ENCODE results near the gene FMN1.

The FMN1 gene

GRCh38 chr15:32837935-32838334 lies 356.6 kb downstream of the FMN1 start:
- peaks cover 0 to 71% (median 0%) of the 10 kb centered on the region in 11 experiments; a peak in 4 of 22 replicates for H4K20me1 ChIP-seq
- no peak overlapping the region for H3K4me2 ChIP-seq
- H3K27me3 ChIP-seq, result no peaks in the 10 kb centered on the region
- peaks cover 0 to 7% (median 4%) of the 10 kb centered on the region in 11 experiments; a peak in 8 of 22 replicates for H3K9me3 ChIP-seq (replicated peaks in 1 of 11)
- H3K4me1 ChIP-seq, result peaks cover 14 to 25% (median 20%) of the 10 kb centered on the region in 10 experiments
- H3K36me3 ChIP-seq, result peaks cover 0 to 72% (median 0%) of the 10 kb centered on the region in 11 experiments; a peak in 4 of 22 replicates
- no peak overlapping the region for H3K27ac ChIP-seq
- H3K4me3 ChIP-seq, result no peak overlapping the region
- H3K9ac ChIP-seq, result no peak overlapping the region
- no peak for TF ChIP-seq Cebpa-rat (IDR thresholded peaks at IDR 0.05)

GRCh38 chr15:32834156-32834555 lies 360.4 kb downstream of the FMN1 start:
- Histone ChIP-seq H3K9ac (no peak overlapping the region; a peak in 1 of 22 replicates), H3K9me3 (replicated peaks in 1 of 11) (peaks cover 0 to 14% (median 9%) of the 10 kb centered on the region in 11 experiments; a peak in 10 of 22 replicates), H4K20me1 (peaks cover 0 to 45% (median 0%) of the 10 kb centered on the region in 11 experiments; a peak in 3 of 22 replicates), H3K27ac (peak overlapping the region in 6 of 11 experiments; percentile 10 to 54 (median 31); a peak in 5 of 22 replicates), H3K36me3 (peaks cover 0 to 76% (median 0%) of the 10 kb centered on the region in 11 experiments; a peak in 4 of 22 replicates), H3K4me3 (no peak overlapping the region), H3K4me2 (peak overlapping the region; percentile 19 to 62 (median 51)), H3K4me1 (peaks cover 14 to 25% (median 20%) of the 10 kb centered on the region in 10 experiments), H3K27me3 (no peaks in the 10 kb centered on the region)
- no peak for TF ChIP-seq Cebpa-rat (IDR thresholded peaks at IDR 0.05)

GRCh38 chr15:32833379-32833821 lies 361.1 kb downstream of the FMN1 start:
- Histone ChIP-seq H3K9ac (no peak overlapping the region), H3K27me3 (no peaks in the 10 kb centered on the region), H3K36me3 (peaks cover 0 to 74% (median 0%) of the 10 kb centered on the region in 11 experiments; a peak in 4 of 22 replicates), H3K9me3 (replicated peaks in 1 of 11) (peaks cover 0 to 14% (median 9%) of the 10 kb centered on the region in 11 experiments; a peak in 10 of 22 replicates), H3K4me1 (peaks cover 14 to 25% (median 20%) of the 10 kb centered on the region in 10 experiments), H3K4me2 (peak overlapping the region; percentile 19 to 59 (median 51); a peak in 18 of 22 replicates), H4K20me1 (peaks cover 0 to 42% (median 0%) of the 10 kb centered on the region in 11 experiments; a peak in 3 of 22 replicates), H3K27ac (peak overlapping the region in 3 of 11 experiments; percentile 26 to 35 (median 35); a peak in 3 of 22 replicates), H3K4me3 (no peak overlapping the region)
- TF ChIP-seq Cebpa-rat (IDR thresholded peaks at IDR 0.05), result no peak

GRCh38 chr15:32831485-32831884 lies 363.0 kb downstream of the FMN1 start:
- Histone ChIP-seq H3K9me3 (replicated peaks in 1 of 11) (peaks cover 0 to 18% (median 9%) of the 10 kb centered on the region in 11 experiments; a peak in 11 of 22 replicates), H3K27ac (no peak overlapping the region), H3K4me2 (no peak overlapping the region), H3K4me1 (peaks cover 18 to 33% (median 26%) of the 10 kb centered on the region in 10 experiments), H4K20me1 (peaks cover 0 to 38% (median 0%) of the 10 kb centered on the region in 11 experiments; a peak in 3 of 22 replicates), H3K9ac (no peak overlapping the region), H3K4me3 (no peak overlapping the region), H3K36me3 (peaks cover 0 to 74% (median 0%) of the 10 kb centered on the region in 11 experiments; a peak in 4 of 22 replicates), H3K27me3 (no peaks in the 10 kb centered on the region)
- TF ChIP-seq Cebpa-rat (IDR thresholded peaks at IDR 0.05), result no peak

GRCh38 chr15:32830241-32830640 lies 364.3 kb downstream of the FMN1 start:
- H3K9ac ChIP-seq, result no peak overlapping the region
- H3K9me3 ChIP-seq (replicated peaks in 1 of 11), result peaks cover 0 to 18% (median 9%) of the 10 kb centered on the region in 11 experiments; a peak in 11 of 22 replicates
- H4K20me1 ChIP-seq, result peaks cover 0 to 40% (median 0%) of the 10 kb centered on the region in 11 experiments; a peak in 3 of 22 replicates
- H3K27me3 ChIP-seq, result no peaks in the 10 kb centered on the region
- no peak overlapping the region for H3K27ac ChIP-seq
- H3K4me1 ChIP-seq, result peaks cover 18 to 43% (median 38%) of the 10 kb centered on the region in 10 experiments
- H3K36me3 ChIP-seq, result peaks cover 0 to 78% (median 0%) of the 10 kb centered on the region in 11 experiments; a peak in 4 of 22 replicates
- no peak overlapping the region for H3K4me3 ChIP-seq
- TF ChIP-seq Cebpa-rat (IDR thresholded peaks at IDR 0.05), result no peak
- H3K4me2 ChIP-seq, result no peak overlapping the region

- Histone ChIP-seq H3K4me2 (no peak overlapping the region), H4K20me1 (peaks cover 0 to 37% (median 0%) of the 10 kb centered on the region in 11 experiments; a peak in 3 of 22 replicates), H3K9ac (no peak overlapping the region), H3K27ac (no peak overlapping the region), H3K4me1 (peaks cover 10 to 41% (median 33%) of the 10 kb centered on the region in 10 experiments), H3K9me3 (replicated peaks in 1 of 11) (peaks cover 0 to 18% (median 9%) of the 10 kb centered on the region in 11 experiments; a peak in 11 of 22 replicates), H3K27me3 (no peaks in the 10 kb centered on the region), H3K4me3 (no peak overlapping the region), H3K36me3 (peaks cover 0 to 83% (median 0%) of the 10 kb centered on the region in 11 experiments; a peak in 4 of 22 replicates)
- no peak for TF ChIP-seq Cebpa-rat (IDR thresholded peaks at IDR 0.05)
These were observed 365.1 kb downstream of the FMN1 start for GRCh38 chr15:32829436-32829835.

GRCh38 chr15:32828507-32829186 lies 365.9 kb downstream of the FMN1 start:
- no peak overlapping the region for H3K4me3 ChIP-seq
- H3K9ac ChIP-seq, result no peak overlapping the region
- peaks cover 0 to 38% (median 0%) of the 10 kb centered on the region in 11 experiments; a peak in 3 of 22 replicates for H4K20me1 ChIP-seq
- H3K4me2 ChIP-seq, result no peak overlapping the region
- peaks cover 0 to 91% (median 0%) of the 10 kb centered on the region in 11 experiments; a peak in 4 of 22 replicates for H3K36me3 ChIP-seq
- H3K4me1 ChIP-seq, result peaks cover 3 to 33% (median 26%) of the 10 kb centered on the region in 10 experiments
- H3K27me3 ChIP-seq, result no peaks in the 10 kb centered on the region
- TF ChIP-seq Cebpa-rat (IDR thresholded peaks at IDR 0.05), result no peak
- H3K9me3 ChIP-seq (replicated peaks in 1 of 11), result peaks cover 0 to 18% (median 9%) of the 10 kb centered on the region in 11 experiments; a peak in 12 of 22 replicates
- no peak overlapping the region for H3K27ac ChIP-seq

- peak overlapping the region in 2 of 11 experiments; percentile 7 to 68; a peak in 2 of 22 replicates for H3K27ac ChIP-seq
- H3K9me3 ChIP-seq (replicated peaks in 1 of 11), result peaks cover 0 to 5% (median 0%) of the 10 kb centered on the region in 11 experiments; a peak in 2 of 22 replicates
- H3K9ac ChIP-seq, result peak overlapping the region in 1 of 11 experiments; percentile 11; a peak in 1 of 22 replicates
- no peak overlapping the region for H3K4me3 ChIP-seq
- TF ChIP-seq Cebpa-rat (IDR thresholded peaks at IDR 0.05), result no peak
- H3K36me3 ChIP-seq, result peaks cover 0 to 81% (median 0%) of the 10 kb centered on the region in 11 experiments; a peak in 4 of 22 replicates
- H3K4me2 ChIP-seq, result peak overlapping the region in 8 of 11 experiments; percentile 32 to 77 (median 60); a peak in 16 of 22 replicates
- no peaks in the 10 kb centered on the region for H3K27me3 ChIP-seq
- peaks cover 0 to 26% (median 20%) of the 10 kb centered on the region in 10 experiments; a peak in 14 of 20 replicates for H3K4me1 ChIP-seq
- H4K20me1 ChIP-seq, result peaks cover 0 to 39% (median 0%) of the 10 kb centered on the region in 11 experiments; a peak in 3 of 22 replicates
These were observed 367.8 kb downstream of the FMN1 start for GRCh38 chr15:32826685-32827084.

Measured in BLaER1 treated with 17β-estradiol and CSF1 and Interleukin-3, amounts not matched to agents 10 nM and 100 nM (cell line).